NAMALWA (cell line): Measurements from ENCODE around the gene TERT.
A peak's percentile ranks its signal among the peaks of the same experiment; 100 is the strongest.

ENCODE experiments used
- DNase-seq: peaks from one replicate; pipeline ENCODE4 v3.0.0-alpha.2; 2015; ENCODE audit warnings: low spot score

The TERT gene

GRCh38 chr5:1259806-1260480, 34.9 kb downstream of the TERT start:
- no peak for DNase-seq

- no peak for DNase-seq
Measured at GRCh38 chr5:1257841-1258240, 37.0 kb downstream of the TERT start.

GRCh38 chr5:1257363-1257762, 37.5 kb downstream of the TERT start:
- DNase-seq = no peak

GRCh38 chr5:1256776-1257175, 38.1 kb downstream of the TERT start:
- DNase-seq = no peak

GRCh38 chr5:1255081-1255561, 39.7 kb downstream of the TERT start:
- no peak for DNase-seq

GRCh38 chr5:1254196-1254595, 40.7 kb downstream of the TERT start:
- no peak for DNase-seq

- DNase-seq = no peak
Measured at GRCh38 chr5:1253456-1254105, 41.3 kb downstream of the TERT start.

GRCh38 chr5:1252681-1253080, 42.2 kb downstream of the TERT start:
- DNase-seq = no peak

- DNase-seq = no peak
Measured at GRCh38 chr5:1251678-1252580, 42.9 kb downstream of the TERT start.

GRCh38 chr5:1249366-1250280, 45.2 kb downstream of the TERT start:
- no peak for DNase-seq

GRCh38 chr5:1247811-1248210, 47.1 kb downstream of the TERT start:
- DNase-seq = no peak

- DNase-seq = no peak
Measured at GRCh38 chr5:1246711-1247431, 48.0 kb downstream of the TERT start.

GRCh38 chr5:1245905-1246576, 48.8 kb downstream of the TERT start:
- no peak for DNase-seq

- no peak for DNase-seq
Measured at GRCh38 chr5:1244976-1245375, 49.9 kb downstream of the TERT start.

- DNase-seq = no peak
Measured at GRCh38 chr5:1244255-1244654, 50.6 kb downstream of the TERT start.

- DNase-seq = no peak
Measured at GRCh38 chr5:1243487-1244130, 51.3 kb downstream of the TERT start.

GRCh38 chr5:1242733-1243486, 52.0 kb downstream of the TERT start:
- peak; percentile 44 for DNase-seq

GRCh38 chr5:1241509-1242080, 53.3 kb downstream of the TERT start:
- DNase-seq = no peak
